Fibroblast of lung (primary cell): ENCODE data around the gene FIBP.

Experiments
- EZH2 ChIP-seq: IDR thresholded peaks from 2 replicates; pipeline ENCODE4 v1.5.1; 2012; ENCODE audit warnings: low read length, control low read depth, mild to moderate bottlenecking; ENCODE audit errors: missing control alignments
- TF ChIP-seq, protein P1 (sequence below), 2 donors: IDR thresholded peaks in 1 of 2; conservative IDR thresholded peaks in 1 of 2; 1 replicate in 1 of 2; 2 replicates in 1 of 2; pipeline ENCODE4 v1.5.1; 2011 to 2012; ENCODE audit warnings: low read length in 2 of 2, control low read depth in 1 of 2, inconsistent platforms in 1 of 2, low read depth in 1 of 2, mild to moderate bottlenecking in 1 of 2

DNA sequence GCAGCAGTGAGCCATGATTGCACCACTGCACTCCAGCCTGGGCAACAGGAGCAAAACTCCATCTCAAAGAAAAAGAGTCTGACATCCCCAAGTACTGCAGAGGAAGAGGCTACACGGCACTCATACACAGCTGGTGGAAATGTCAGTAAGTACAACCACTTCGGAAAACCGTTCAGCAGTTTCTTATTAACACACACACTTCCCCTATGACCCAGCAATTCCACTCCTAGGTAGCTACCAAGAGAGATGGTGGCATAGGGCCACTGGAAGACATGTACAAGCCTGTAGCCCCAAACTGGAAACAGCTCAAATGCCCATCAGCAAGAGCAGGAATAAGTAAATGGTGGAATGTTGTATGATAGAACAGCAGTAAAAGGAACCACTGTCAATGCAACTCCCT is 34.3 kb upstream of the FIBP start:
- TF ChIP-seq, protein P1, sequence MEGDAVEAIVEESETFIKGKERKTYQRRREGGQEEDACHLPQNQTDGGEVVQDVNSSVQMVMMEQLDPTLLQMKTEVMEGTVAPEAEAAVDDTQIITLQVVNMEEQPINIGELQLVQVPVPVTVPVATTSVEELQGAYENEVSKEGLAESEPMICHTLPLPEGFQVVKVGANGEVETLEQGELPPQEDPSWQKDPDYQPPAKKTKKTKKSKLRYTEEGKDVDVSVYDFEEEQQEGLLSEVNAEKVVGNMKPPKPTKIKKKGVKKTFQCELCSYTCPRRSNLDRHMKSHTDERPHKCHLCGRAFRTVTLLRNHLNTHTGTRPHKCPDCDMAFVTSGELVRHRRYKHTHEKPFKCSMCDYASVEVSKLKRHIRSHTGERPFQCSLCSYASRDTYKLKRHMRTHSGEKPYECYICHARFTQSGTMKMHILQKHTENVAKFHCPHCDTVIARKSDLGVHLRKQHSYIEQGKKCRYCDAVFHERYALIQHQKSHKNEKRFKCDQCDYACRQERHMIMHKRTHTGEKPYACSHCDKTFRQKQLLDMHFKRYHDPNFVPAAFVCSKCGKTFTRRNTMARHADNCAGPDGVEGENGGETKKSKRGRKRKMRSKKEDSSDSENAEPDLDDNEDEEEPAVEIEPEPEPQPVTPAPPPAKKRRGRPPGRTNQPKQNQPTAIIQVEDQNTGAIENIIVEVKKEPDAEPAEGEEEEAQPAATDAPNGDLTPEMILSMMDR (conservative IDR thresholded peaks at IDR 0.05 in 1 of 2, IDR thresholded peaks at IDR 0.05 in 1 of 2; ENCODE audit: low read depth in 1 of 2, low read length in 2 of 2) = no peak
- no peak for TF ChIP-seq EZH2
